Brain pericyte (primary cell): ENCODE measurements around the gene QTRT2.

Experiments used
- DNase-seq: peaks from one replicate; pipeline ENCODE4 v3.0.0-alpha.2; 2012; ENCODE audit warnings: low read depth, low spot score

QTRT2 gene

GRCh38 chr3:114122027-114122709 is 65.6 kb downstream of the QTRT2 start:
- no peak for DNase-seq

DNA sequence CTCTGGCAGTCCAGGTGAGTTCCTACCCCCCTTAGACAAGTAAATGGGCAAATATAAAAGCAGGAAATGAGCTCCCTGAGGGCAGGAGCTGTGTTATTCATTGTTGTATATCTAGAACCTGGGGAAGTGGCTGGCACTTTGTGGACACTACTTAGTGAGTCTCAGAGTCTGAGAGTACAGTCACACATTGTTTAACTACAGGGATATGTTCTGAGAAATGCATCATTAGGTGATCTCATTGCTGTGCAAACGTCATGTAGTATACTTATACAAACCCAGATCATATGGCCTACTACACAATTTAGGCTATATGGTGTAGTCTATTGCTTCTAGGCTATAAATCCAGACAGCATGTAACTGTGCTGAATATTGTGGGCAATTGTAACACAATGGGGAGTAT is 69.9 kb downstream of the QTRT2 start:
- no peak for DNase-seq

DNA sequence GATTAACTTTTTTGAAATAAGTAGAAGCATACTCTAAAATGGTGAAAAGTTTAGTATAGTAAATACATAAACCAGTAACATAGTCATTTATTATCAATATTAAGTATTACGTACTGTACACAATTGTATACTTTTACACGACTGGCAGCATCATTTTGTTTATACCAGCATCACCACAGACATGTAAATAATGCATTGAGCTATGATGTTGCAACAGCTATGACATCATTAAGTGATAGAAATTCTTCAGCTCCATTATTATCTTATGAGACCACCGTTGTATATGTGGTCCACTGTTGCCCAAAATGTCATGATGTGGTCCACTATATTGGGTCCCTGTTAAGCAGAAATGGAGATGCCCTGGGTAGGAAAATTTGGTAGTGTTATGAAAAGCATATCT is 71.0 kb downstream of the QTRT2 start:
- no peak for DNase-seq

GRCh38 chr3:114128231-114128630 is 71.7 kb downstream of the QTRT2 start:
- no peak for DNase-seq

GRCh38 chr3:114128826-114129225 is 72.3 kb downstream of the QTRT2 start:
- no peak for DNase-seq

DNA sequence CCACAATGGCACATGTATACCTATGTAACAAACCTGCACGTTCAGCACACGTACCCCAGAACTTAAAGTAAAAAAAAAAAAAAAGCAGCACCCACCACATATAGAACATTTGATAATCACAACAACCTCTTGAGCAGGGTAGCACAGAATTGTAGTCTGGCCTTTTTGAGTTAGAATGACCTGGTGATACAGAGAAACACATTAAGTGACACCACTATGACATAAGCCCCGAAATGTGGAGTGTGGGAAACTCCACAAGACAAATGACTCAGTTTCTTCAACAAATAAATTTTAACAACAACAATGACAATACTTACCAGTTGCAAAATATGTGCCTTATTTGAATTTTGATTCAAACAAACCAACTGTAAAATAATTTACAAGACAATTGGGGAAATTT is 76.0 kb downstream of the QTRT2 start:
- DNase-seq = no peak

DNA sequence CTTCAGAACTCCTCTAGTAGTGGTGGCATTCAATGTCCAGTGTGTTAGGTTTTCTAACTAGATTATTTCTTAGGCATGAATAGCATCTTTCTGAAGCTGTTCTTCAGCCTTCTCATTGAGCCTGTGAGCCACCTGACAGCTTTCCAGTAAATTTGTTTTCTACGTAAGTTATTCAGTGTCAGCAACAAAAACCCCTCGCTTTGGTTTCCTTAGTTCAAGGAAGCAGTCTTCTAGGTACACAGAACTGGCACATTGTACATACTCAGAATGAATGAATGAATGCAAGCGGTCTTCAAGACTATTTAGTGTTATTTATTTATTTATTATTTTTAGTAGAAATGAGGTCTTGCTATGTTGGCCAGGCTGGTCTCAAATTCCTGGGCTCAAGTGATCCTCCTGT is 77.4 kb downstream of the QTRT2 start:
- no peak for DNase-seq
